Mucosa of rectum (tissue), 2 donors: ENCODE results near the gene ANKRD6.

Experiments used
- H3K27ac ChIP-seq, 2 donors: one replicate each; pipeline ENCODE4 v1.7.0; 2013; ENCODE audit warnings: inconsistent platforms in 2 of 2, low read depth in 2 of 2, low read length in 2 of 2
- H3K27me3 ChIP-seq, 2 donors: one replicate each; pipeline ENCODE4 v1.7.0; 2013; ENCODE audit warnings: low read length in 2 of 2; ENCODE audit not compliant: control insufficient read depth in 2 of 2, insufficient read depth in 2 of 2
- H3K36me3 ChIP-seq, 2 donors: one replicate each; pipeline ENCODE4 v1.7.0; 2013; ENCODE audit warnings: low read length in 2 of 2; ENCODE audit not compliant: control insufficient read depth in 2 of 2, insufficient read depth in 2 of 2
- H3K4me1 ChIP-seq, 2 donors: one replicate each; pipeline ENCODE4 v1.7.0; 2013; ENCODE audit warnings: low read length in 2 of 2, mild to moderate bottlenecking in 1 of 2; ENCODE audit not compliant: control insufficient read depth in 2 of 2, insufficient read depth in 2 of 2
- H3K4me3 ChIP-seq, 2 donors: one replicate each; pipeline ENCODE4 v1.7.0; 2013; ENCODE audit warnings: low read length in 2 of 2
- H3K9ac ChIP-seq, 2 donors: one replicate each; pipeline ENCODE4 v1.7.0; 2013; ENCODE audit warnings: low read length in 2 of 2, low read depth in 1 of 2, mild to moderate bottlenecking in 1 of 2
- H3K9me3 ChIP-seq, 2 donors: one replicate each; pipeline ENCODE4 v1.7.0; 2013; ENCODE audit warnings: low read length in 2 of 2; ENCODE audit not compliant: control insufficient read depth in 2 of 2
- donor health status: healthy.
- donor health status: Normal muscosa, but diverticular disease.

ANKRD6 gene

DNA sequence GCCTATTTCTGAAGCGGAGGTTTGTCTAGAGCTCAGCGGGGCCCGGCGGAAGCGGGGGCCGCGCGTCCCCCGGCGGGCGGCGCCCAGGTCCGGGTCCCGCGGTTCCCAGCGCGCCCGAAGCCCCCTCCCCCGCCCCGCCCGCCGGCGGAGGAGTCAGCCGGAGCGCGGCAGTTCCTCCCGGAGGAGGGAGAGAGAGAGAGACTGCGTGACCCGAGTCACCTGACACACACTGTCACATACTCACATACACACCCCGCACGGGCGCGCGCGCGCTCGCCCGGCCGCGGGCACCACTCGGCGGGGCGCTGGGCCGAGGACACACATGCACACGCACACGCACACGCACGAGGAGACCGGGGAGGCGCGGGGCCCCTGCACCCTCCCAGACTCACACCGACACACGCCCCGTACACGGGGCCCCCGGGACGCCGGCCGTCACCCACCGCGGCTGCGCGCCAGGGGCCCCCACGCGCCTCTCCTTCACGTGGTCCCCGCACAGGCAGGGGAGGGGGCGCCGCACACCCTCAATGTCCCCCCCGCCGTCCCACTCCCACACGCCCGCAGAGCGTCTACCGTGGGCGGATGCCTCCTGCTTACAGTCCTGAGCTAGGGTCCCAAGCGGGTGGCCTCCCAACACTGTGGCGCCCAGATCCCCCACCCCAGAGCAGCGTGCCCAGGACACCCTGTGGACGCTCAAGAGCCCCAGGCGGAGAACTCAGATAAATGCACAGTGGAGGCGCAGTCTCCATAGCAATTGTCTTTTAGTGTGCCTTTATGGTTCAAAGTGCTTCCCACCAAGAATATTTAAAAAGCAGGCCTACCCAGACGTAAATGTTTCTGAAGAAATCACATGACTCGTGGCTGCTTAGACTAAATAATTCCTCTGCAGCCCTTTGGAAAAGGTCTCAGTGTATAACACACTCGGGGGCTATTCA, 20.6 kb upstream of the ANKRD6 start, which contains the start of gene RRAGD:
RRAGD (minus strand) TSS at position 203 of the 935 bp plus-strand sequence. CDS start 280 bp downstream, outside the sequence.
- Histone ChIP-seq H3K9me3 (no peaks in the 10 kb centered on the region), H3K27ac (peak within 1 kb of the TSS in 1 of 2 donors; percentile 38), H3K4me1 (peaks cover 8% of the 10 kb centered on the region in 2 donors), H3K4me3 (peak within 1 kb of the TSS; percentile 67 to 92), H3K9ac (peak within 1 kb of the TSS; percentile 47 to 68), H3K36me3 (no peaks in the 10 kb centered on the region), H3K27me3 (peaks cover 16 to 20% of the 10 kb centered on the region in 2 donors)

DNA sequence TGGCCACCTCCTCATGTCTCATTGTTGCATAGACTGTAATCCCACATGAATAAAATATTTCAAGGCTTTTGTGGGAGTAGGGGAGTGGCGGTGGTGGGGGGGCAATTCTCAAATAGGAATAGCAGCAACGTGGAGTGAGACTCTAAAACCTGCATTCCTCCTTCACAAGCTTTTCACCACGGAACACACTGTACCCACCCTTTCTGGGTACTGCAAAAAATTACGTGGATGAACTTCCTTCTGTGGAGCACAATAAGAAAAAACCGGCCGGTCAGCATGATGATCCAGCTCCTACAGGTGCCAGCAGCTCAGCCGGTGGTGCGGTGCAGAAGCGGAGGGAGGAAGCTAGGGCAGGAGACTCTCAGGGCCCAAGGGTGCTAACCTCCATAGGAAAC, 19.9 kb upstream of the ANKRD6 start:
- peaks cover 8% of the 10 kb centered on the region in 2 donors for H3K4me1 ChIP-seq
- H3K27me3 ChIP-seq: peaks cover 16 to 20% of the 10 kb centered on the region in 2 donors
- peak overlapping the region in 1 of 2 donors; percentile 47 for H3K9ac ChIP-seq
- no peaks in the 10 kb centered on the region for H3K36me3 ChIP-seq
- H3K9me3 ChIP-seq: no peaks in the 10 kb centered on the region
- peak overlapping the region in 1 of 2 donors; percentile 38 for H3K27ac ChIP-seq
- H3K4me3 ChIP-seq: peak overlapping the region; percentile 67 to 92

DNA sequence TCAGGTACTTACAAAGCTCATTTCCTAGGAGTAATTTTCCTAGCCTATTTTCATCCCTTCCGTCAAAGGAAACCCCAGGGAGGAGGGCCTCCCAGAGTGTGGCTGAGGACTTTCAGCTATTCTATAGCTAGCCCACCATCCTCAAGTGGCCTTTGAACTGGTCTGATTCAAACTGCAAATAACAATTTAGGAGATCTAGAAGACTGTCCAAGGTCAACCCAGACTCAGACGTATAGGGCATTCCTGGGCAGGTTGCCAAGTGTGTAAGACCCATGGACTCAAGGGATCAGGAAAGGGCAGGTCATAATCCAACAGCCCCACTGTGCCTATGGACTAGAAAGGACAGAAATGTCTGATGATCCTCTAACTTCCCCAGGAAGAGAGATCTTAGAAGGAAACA, 18.7 kb upstream of the ANKRD6 start:
- Histone ChIP-seq H3K9ac (no peak overlapping the region), H3K4me3 (no peak overlapping the region), H3K27me3 (peaks cover 16 to 20% of the 10 kb centered on the region in 2 donors), H3K27ac (no peak overlapping the region), H3K9me3 (no peaks in the 10 kb centered on the region), H3K4me1 (peaks cover 8% of the 10 kb centered on the region in 2 donors), H3K36me3 (no peaks in the 10 kb centered on the region)

DNA sequence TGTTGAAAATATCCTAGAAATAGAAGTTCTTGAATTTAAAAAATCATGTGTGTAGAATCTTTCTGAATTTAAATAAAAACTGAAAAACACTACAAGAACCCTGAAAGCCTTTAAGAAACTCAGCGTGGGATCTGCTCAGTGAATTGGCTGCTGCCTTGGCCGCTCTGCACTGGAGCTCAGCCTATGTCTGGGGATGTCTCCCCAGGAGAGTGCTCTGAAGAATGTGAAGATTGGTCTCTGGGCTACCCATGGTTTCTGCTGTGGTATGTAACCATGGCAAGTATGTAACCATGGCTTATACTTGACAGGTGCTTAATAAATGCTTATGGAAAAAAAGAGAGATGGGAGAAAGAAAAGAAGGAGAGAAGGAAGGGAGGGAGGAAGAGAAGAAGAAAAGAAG, 17.8 kb upstream of the ANKRD6 start:
- Histone ChIP-seq H3K36me3 (no peaks in the 10 kb centered on the region), H3K4me3 (no peak overlapping the region), H3K9me3 (no peaks in the 10 kb centered on the region), H3K4me1 (peaks cover 8% of the 10 kb centered on the region in 2 donors), H3K27ac (no peak overlapping the region), H3K27me3 (peaks cover 16 to 20% of the 10 kb centered on the region in 2 donors), H3K9ac (no peak overlapping the region)

DNA sequence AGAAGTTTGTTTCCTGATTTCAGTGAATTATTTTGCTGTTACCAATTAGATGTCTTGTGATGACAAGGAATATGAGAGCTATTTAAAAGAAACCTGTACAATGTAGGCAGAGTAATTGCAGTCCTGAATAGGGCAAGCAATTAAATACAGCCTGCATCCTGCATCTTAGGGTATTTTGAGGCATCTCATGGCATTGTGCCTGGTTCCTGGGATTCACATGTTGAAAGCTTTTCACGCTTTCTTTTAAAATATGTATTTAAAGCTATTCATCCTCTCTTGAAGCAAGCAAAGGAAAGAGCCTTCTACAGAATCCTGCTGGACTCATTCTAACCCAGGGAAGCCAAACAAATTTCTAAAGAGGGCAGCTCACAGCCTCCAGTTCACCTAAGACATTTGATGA, 16.2 kb upstream of the ANKRD6 start:
- no peak overlapping the region for H3K4me3 ChIP-seq
- H3K4me1 ChIP-seq: peaks cover 6 to 8% of the 10 kb centered on the region in 2 donors
- no peak overlapping the region for H3K9ac ChIP-seq
- H3K27ac ChIP-seq: no peak overlapping the region
- no peaks in the 10 kb centered on the region for H3K36me3 ChIP-seq
- H3K27me3 ChIP-seq: peaks cover 16% of the 10 kb centered on the region in 2 donors
- H3K9me3 ChIP-seq: no peaks in the 10 kb centered on the region

DNA sequence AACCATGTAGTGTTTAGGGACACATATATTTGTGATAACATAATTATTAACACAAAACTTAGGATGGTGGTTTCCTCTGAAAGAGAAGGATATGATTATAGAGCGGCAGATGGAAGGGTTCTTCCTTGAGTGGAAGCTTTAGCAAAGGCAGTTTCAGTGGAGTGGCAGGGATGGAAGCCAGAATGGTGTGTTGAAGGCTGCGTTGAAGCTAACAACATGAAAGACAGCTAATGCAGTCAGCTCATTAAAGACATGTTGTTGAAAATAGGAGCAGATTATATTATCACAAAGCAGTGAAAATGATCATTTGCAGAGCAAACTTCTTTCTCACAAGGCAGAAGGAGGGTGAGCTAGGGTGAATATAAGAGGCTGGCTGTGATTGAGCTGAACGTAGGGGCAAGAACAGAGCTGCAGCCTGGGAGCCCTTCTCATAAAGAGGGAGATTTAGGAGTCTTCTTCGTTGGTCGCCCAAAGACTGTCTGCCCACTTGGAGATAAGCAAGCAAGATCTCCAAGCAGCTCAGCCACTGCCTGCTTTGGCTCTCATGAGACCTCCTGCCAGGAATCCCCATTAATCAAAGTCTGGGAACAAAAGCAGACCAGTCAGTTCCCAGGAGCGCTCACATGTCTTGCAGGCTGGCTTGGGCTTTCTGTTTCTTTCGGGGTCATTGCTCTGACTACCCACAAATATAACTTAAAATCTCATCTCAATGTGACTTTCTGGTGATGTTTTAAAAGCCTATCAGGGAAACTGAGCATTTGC, 2.6 kb upstream of the ANKRD6 start:
- H3K27ac ChIP-seq: no peak overlapping the region
- H3K9me3 ChIP-seq: no peaks in the 10 kb centered on the region
- H3K4me3 ChIP-seq: no peak overlapping the region
- H3K27me3 ChIP-seq: peaks cover 0 to 3% of the 10 kb centered on the region in 2 donors
- no peak overlapping the region for H3K9ac ChIP-seq
- H3K36me3 ChIP-seq: no peaks in the 10 kb centered on the region
- H3K4me1 ChIP-seq: peaks cover 6 to 10% of the 10 kb centered on the region in 2 donors

DNA sequence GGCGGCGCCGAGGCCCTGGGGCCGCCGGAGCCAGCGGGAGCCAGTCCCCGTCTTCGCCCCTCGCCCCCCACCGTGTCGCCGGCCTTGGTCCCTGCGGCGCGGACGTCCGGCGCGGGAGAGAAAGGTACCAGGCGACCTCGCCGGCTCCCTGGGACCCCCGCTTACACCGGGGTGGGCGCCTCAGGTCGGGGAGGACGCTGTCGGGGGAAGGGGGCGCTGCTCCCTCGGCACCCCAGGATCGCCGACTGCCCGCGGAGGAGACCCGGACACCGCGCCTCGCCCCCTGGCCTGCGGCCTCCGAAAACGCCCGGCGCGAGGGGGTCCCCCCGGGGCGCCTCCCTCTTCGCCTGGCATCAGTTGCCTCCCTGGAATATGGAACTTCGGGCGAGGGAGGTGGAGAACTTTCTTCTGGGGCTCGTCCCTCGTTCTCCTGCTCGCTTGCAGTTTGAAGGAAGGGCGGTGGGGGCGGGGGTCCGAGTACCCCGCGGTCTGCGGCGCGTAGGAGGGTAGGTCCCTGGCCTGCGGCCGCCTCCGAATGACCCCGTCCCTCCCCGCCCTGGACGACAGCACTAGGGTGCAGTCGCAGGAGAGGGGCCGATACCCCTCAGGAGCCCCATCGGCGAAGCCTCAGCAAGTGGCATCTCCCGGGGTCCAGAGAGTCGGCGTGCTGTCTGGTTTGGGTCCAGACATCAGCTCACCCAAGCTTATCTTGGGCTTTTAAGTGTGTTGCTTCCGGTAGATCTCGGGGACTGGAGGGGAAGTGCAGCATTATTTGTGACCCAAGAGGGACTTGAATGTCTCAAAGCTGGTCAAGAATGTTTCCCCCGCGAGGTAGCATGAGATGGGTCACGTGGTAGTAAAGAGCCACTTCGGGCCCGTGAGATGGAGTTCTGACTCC, 549 bp downstream of the ANKRD6 start:
- peak overlapping the region; percentile 41 to 67 for H3K9ac ChIP-seq
- H3K4me1 ChIP-seq: peaks cover 6 to 10% of the 10 kb centered on the region in 2 donors
- H3K9me3 ChIP-seq: no peaks in the 10 kb centered on the region
- H3K36me3 ChIP-seq: no peaks in the 10 kb centered on the region
- H3K27ac ChIP-seq: no peak overlapping the region
- H3K4me3 ChIP-seq: peak overlapping the region; percentile 61 to 70
- peaks cover 0 to 3% of the 10 kb centered on the region in 2 donors for H3K27me3 ChIP-seq

DNA sequence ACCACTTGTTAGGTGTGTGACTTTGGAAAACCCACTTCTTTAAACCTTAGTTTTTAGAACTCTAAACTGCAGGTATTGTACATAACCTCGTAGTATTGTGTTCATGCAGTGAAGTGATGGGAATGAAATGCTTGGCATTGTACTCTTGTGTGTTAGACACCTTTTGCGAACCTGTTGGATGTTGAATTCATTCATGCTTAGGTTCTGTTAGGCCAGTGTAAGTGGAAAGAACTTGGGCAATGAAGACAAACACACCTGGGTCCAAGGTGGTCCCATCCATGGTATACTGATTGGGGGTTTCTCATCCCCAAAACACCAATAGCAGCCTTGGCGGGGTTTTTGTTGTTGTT, 1.2 kb downstream of the ANKRD6 start:
- Histone ChIP-seq H3K27ac (no peak overlapping the region), H3K36me3 (no peaks in the 10 kb centered on the region)

DNA sequence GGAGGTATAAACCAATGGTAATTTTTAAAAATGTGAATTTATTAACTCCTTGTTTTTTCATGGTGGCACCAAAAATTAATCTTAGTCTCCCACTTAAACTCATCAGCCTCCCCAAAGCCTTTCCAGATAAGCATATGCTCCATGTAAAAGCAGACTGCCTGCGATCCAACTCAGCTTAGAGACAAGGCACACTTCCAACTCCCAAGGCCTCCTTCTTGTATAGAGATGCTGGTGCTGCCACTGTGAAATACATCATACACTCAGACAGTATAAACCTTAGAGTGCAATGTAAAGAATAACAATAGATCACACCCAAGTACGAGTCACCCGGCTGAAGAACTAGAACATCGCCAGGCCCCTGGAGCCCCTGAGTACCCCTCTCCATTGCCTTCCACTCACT, 2.0 kb downstream of the ANKRD6 start:
- Histone ChIP-seq H3K9ac (no peak overlapping the region), H3K36me3 (no peaks in the 10 kb centered on the region), H3K4me3 (no peak overlapping the region), H3K9me3 (no peaks in the 10 kb centered on the region), H3K27ac (no peak overlapping the region), H3K4me1 (peaks cover 6 to 10% of the 10 kb centered on the region in 2 donors), H3K27me3 (peaks cover 0 to 3% of the 10 kb centered on the region in 2 donors)

More for the DNA sequence above, 1.2 kb downstream of the ANKRD6 start:
- Histone ChIP-seq H3K4me1 (peaks cover 6 to 10% of the 10 kb centered on the region in 2 donors), H3K4me3 (peak overlapping the region in 1 of 2 donors; percentile 70), H3K27me3 (peaks cover 0 to 3% of the 10 kb centered on the region in 2 donors), H3K9ac (no peak overlapping the region), H3K9me3 (no peaks in the 10 kb centered on the region)
